GM18519 (cell line): ENCODE measurements around the gene NIN.

Experiments
- ATAC-seq: cut with Tn5 transposase; IDR thresholded peaks from one replicate; pipeline ENCODE4 v1.9.1; 2021; ENCODE audit warnings: mild to moderate bottlenecking, moderate library complexity; ENCODE audit not compliant: unreplicated experiment, low FRiP score

Gene NIN

GRCh38 chr14:50670196-50670865 is 160.6 kb downstream of the NIN start:
- no peak for ATAC-seq
